ENCODE data around the gene CABP1. TPM values are rescaled to one million over a fixed set of nuclear protein-coding genes. Genes with fewer than 3 reads are reported as not detected.

Gene CABP1
- total and polyA plus RNA-seq, 2 of the 13 experiments (the other 11 are each of a cell fraction or from before 2014, with no cell fraction given), result not detected

DNA sequence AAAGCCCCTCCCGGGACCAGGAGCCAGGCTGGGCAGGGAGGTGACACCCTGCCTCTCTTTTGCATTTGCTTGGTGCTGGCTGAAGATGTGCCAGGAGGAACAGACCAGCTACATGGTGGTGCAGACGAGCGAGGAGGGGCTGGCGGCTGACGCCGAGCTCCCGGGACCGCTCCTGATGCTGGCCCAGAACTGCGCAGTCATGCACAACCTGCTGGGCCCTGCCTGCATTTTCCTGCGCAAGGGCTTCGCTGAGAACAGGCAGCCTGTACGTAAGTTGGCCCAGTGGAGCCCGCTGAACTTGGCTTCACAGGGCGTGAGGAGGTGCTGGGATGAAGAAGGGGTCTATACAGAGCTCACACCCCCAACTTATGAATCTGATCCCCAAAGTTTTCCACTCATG, 15.6 kb downstream of the CABP1 start (continued):
- no peak for TF ChIP-seq ELF4 (CRISPR knock-in tag; IDR thresholded peaks at IDR 0.05; ENCODE audit: borderline replicate concordance)
- no peak for TF ChIP-seq ZNF446 (CRISPR knock-in tag; IDR thresholded peaks at IDR 0.05)
- TF ChIP-seq, protein P1, sequence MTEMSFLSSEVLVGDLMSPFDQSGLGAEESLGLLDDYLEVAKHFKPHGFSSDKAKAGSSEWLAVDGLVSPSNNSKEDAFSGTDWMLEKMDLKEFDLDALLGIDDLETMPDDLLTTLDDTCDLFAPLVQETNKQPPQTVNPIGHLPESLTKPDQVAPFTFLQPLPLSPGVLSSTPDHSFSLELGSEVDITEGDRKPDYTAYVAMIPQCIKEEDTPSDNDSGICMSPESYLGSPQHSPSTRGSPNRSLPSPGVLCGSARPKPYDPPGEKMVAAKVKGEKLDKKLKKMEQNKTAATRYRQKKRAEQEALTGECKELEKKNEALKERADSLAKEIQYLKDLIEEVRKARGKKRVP (CRISPR knock-in tag; IDR thresholded peaks at IDR 0.05), result no peak
- TF ChIP-seq SOX5 (CRISPR knock-in tag; IDR thresholded peaks at IDR 0.05; ENCODE audit: borderline replicate concordance), result no peak
- TF ChIP-seq, protein P2, sequence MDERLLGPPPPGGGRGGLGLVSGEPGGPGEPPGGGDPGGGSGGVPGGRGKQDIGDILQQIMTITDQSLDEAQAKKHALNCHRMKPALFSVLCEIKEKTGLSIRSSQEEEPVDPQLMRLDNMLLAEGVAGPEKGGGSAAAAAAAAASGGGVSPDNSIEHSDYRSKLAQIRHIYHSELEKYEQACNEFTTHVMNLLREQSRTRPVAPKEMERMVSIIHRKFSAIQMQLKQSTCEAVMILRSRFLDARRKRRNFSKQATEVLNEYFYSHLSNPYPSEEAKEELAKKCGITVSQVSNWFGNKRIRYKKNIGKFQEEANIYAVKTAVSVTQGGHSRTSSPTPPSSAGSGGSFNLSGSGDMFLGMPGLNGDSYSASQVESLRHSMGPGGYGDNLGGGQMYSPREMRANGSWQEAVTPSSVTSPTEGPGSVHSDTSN (CRISPR knock-in tag; IDR thresholded peaks at IDR 0.05), result no peak
- TF ChIP-seq ZNF350 (CRISPR knock-in tag; IDR thresholded peaks at IDR 0.05; ENCODE audit: borderline replicate concordance, low read depth), result no peak
- TF ChIP-seq, protein P3, sequence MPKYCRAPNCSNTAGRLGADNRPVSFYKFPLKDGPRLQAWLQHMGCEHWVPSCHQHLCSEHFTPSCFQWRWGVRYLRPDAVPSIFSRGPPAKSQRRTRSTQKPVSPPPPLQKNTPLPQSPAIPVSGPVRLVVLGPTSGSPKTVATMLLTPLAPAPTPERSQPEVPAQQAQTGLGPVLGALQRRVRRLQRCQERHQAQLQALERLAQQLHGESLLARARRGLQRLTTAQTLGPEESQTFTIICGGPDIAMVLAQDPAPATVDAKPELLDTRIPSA (CRISPR knock-in tag; IDR thresholded peaks at IDR 0.05; ENCODE audit: borderline replicate concordance), result no peak
- no peak for TF ChIP-seq KLF16 (CRISPR knock-in tag; IDR thresholded peaks at IDR 0.05)
- TF ChIP-seq, protein P4, sequence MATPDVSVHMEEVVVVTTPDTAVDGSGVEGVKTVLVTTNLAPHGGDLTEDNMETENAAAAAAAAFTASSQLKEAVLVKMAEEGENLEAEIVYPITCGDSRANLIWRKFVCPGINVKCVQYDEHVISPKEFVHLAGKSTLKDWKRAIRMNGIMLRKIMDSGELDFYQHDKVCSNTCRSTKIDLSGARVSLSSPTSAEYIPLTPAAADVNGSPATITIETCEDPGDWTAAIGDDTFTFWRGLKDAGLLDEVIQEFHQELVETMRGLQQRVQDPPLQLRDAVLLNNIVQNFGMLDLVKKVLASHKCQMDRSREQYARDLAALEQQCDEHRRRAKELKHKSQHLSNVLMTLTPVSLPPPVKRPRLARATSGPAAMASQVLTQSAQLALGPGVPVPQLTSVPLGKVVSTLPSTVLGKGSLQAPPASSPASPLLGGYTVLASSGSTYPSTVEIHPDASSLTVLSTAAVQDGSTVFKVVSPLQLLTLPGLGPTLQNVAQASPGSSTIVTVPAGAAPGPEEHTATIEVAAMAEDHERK (CRISPR knock-in tag; IDR thresholded peaks at IDR 0.05; ENCODE audit: low read depth), result no peak
- TF ChIP-seq KMT2A (CRISPR knock-in tag; IDR thresholded peaks at IDR 0.05), result no peak
